ENCODE results near the gene MCM3. TPM values are rescaled to one million over a fixed set of nuclear protein-coding genes. Genes with fewer than 3 reads are reported as not detected.

MCM3 gene
- total RNA-seq, 1 donor from 2014 or later = 21.0 TPM

DNA sequence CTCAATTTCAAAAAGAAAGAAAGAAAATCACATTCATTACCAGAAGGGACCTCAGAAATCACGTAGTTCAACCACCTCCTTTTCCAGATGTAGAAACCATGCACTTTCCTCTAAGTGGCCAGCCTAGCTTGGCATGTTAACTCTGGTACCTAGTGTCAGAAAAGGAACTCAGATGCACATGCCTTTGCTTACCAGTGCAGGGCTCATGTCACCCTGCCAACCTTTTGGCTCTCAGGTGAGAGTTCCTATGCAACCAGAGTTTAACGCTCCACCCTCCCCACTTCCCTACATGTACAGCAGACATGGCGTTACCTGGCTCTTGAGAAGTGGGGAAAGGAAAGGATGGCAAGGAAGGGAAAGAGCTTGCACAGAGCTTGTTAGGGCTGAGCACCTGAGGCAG is 23.9 kb downstream of the MCM3 start:
- no peak for DNase-seq (ENCODE audit: low spot score)
- intact Hi-C loops (cut with DNase I) = no loop called here

DNA sequence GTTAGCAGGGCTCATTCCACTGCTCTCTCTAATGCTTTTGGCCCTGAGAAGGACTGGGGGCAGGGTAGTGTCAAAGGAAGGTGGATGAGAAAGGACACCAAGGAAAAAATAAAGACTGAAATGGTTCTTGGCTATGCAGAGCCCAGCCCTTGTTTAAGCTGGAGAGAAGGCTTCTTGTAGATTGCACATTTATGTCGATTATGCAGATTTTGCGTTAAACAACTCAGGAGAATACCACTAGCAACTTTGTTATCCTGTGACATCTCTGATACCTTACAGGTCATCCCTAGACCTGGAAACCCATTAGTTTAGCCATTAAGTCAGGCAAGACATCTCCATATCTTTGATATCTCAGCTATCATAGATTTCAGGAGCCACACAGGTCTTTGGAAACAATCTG is 29.1 kb downstream of the MCM3 start:
- no peak for DNase-seq (ENCODE audit: low spot score)

DNA sequence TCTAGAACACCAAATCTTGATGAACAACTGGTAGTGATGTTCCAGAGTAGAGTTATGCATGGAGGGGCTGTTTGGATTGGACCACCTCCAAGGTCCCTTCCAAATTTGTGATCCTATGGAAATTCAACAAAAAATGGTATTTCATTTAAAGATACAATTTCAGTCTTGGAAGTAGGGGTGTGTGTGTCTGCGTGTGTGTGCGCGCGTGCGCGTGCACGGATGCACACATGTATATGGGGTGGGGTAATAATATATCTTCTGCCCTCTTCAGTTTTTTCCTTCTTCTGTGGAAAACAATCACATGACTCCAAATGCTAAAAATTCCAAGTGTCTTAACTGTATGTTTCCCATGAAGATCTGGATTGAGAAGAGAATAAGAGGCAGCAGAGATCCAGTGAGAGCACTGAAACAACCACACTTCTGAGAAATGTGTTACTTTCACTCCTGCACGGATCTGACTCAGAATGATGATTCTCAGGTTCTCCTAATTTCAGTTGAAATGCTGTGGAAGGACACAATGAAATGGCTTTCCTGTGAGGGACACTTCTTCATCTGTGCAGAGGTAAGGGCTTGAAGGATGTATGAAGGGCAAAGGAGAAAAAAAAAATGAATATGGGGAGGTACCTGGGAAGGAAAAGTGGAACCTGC is 29.7 kb downstream of the MCM3 start:
- DNase-seq (ENCODE audit: low spot score) = no peak
- intact Hi-C loops (cut with DNase I) = no loop called here

More for the DNA sequence above, 29.1 kb downstream of the MCM3 start:
- intact Hi-C loops (cut with DNase I) = no loop called here

DNA sequence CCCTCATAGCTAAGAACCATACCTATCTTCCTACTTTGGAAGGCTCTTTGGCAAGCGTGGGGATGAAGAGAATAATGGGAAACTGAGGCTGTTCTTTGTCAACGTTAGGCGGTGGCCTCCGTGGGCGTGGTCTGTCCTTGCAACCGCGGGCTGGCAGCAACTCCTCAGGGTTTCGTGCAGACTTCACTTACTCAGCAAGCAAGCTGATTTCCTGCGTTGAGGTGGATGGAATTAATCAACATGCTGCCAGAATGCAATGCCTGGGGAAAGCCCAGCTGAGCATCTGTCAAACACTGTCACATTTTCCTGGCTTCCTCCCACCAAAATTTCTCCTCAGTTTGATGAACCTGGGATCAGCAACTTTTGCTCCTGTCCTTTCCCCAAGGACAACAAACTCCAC is 31.0 kb downstream of the MCM3 start:
- intact Hi-C loops (cut with DNase I) = no loop called here
- no peak for DNase-seq (ENCODE audit: low spot score)

DNA sequence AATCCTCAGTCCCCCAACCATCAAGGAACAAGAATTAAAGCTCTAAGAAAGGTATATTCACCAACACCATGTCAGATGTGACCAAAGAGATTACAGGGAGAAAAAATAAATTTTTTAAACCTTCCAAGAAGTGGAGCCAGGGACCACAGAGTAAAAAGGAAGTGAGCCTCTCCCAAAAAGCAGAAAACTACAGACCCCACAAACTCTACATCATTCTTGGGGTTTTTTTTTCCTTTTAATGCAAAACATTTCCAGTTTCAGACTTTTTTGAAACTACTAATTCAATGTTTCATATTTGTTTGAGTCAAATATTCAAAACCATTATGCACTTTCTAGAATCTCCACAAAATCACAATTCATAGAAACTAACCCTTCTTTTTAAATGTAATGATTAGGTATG is 33.4 kb downstream of the MCM3 start:
- intact Hi-C loops (cut with DNase I) = no loop called here
- DNase-seq (ENCODE audit: low spot score) = no peak

DNA sequence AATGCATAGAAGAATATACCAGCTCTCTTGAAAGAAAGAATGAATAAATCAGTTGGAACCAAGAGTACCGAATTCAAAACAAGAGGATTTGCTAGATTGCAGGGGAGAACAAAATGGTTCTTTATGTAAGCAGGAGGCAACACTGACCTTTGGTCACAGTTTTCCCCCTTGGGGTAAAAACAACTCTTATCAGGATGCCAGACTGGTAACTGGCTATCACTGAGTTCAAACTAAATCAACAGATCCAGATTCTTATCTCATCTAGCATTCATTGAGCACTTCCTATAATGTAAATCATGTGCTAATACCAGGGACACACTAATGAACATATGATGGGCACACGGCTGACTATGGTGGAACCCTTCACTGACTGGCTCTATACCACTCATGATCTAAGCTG is 35.5 kb downstream of the MCM3 start:
- intact Hi-C loops (cut with DNase I) = no loop called here
- DNase-seq (ENCODE audit: low spot score) = no peak

DNA sequence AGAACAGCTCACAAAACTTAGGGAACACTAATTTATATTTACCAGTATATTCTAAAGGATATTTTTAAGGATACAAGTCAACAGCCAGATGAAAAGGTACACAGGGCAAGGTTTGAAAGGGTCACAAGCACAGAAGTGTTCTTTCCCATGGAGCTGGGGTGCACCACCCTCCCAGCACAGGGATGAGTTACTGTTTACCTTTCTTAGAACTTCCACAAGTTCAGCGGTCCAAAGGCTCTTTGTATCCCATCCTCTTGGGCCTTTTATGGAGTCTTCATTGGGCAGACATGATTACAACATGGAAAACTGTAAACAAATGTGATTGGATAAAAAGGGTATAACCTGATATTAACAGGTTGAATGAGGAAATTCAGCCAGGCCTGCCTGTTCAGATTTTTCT is 39.1 kb downstream of the MCM3 start:
- DNase-seq (ENCODE audit: low spot score) = no peak
- intact Hi-C loops (cut with DNase I) = no loop called here

DNA sequence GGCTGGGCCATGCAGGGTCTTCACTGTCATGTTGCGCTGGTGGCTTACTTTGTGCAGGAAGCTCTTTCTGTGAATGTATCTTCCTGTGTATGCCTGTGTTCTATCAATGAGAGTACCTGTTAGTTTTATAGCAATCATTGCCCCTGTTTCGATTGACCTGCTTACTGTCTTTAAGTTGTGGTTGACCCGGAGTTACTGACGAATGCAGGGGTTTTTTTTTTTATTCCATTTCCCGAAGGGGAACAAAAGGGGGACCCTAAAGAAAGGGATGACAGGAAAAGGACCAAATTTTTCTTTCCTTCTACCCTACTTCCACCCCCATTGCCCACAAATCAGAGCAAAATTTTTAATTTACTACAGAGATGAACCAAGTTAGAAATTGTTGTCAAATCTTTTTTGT is 40.1 kb downstream of the MCM3 start, which contains the start of gene IL17F:
Gene IL17F, minus strand, starts transcription at position 101 of the 400 bp plus-strand sequence. Its CDS starts 71 bp downstream, at position 30.
- intact Hi-C loops (cut with DNase I) = no loop called here
- no peak for DNase-seq (ENCODE audit: low spot score)

DNA sequence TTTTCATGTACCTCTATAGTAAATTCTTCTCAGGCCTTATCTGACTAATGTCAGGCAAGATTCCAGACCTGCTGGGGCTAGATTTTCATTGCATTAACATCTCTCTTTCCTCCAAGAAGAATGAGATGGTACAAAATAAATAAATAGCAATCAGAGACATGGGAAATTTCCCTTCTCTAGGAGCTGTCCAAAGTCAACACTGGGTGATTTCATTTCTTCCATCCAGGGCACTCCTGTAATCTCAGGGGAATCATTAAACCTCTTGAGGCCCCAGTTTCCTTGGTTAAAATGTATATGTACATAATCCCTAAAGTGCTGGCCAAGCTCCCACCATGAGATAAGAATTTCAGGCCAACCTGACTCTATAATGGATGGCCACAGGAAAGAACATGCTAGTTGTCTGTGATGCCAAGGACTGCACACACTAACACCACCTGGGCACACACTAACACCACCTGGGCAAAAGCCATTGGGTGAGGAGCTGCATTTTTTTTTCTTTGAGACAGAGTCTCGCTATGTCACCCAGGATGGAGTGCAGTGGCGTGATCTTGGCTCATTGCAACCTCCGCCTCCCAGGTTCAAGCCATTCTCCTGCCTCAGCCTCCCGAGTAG is 41.2 kb downstream of the MCM3 start:
- intact Hi-C loops (cut with DNase I) = no loop called here

DNA sequence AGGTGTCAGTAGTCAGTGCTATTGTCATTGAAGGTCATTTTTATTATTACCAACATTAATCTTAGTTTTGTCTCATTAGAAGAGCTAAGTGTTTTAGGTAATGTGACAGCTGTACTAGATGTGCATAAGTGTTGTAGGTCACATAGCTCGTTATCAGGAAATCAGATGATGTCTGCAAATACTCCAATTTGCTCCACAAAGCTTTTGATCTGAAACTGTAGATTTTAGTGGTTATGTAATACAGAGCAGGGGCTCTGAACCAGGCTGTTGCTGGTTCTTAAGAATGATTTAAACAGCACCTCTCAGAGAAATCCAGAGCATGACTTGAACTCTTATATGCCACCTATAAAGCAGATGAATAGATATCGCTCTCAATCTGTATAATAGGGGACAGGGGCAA is 42.7 kb downstream of the MCM3 start:
- no peak for DNase-seq (ENCODE audit: low spot score)
- intact Hi-C loops (cut with DNase I) = no loop called here

More for the DNA sequence above, 41.2 kb downstream of the MCM3 start:
- no peak for DNase-seq (ENCODE audit: low spot score)

DNA sequence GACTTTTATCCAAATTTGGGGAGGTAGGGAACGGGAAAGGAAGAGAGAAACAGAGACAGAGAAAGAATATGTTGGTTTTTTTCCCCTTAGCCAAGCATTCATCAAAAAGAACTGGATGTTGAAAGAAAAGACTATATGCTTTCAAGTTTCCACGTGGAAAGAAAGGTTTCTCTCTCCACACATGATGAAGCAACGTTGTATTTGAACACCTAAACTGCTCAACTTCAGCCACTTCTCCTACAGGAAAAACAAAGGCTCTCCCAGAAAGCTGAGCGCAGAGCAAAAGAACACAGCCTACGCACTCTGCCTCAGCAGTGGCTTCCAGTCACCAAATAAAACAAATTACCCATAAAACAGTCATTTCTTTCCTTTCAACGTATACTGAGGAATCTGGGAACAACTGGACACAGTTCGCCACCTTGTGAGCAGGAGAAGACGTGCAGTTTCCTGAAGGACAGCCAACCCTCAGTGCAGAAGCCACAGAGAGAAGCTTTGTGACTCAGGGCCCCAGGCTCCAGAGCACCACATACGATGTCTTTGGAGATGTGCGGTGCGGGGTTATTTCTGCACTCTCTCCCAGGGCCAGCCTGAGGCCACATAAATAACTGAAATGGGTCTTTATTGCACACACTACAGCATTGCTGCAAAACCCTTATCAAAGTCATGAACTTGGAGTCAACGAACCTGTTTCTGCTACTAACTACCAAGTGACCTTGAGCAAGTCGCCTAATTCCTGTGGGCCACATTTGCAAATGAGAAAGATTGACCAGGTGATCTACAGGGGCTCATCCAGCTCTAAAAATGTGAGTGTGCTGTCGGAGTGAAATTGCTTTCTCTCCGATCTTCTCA is 50.3 kb downstream of the MCM3 start:
- intact Hi-C loops (cut with DNase I) = loop anchor here (5.0 to 10.0 kb wide), 2 partner anchors 72 to 129 kb away; no protein-coding TSS in a partner anchor
- DNase-seq (ENCODE audit: low spot score) = no peak

DNA sequence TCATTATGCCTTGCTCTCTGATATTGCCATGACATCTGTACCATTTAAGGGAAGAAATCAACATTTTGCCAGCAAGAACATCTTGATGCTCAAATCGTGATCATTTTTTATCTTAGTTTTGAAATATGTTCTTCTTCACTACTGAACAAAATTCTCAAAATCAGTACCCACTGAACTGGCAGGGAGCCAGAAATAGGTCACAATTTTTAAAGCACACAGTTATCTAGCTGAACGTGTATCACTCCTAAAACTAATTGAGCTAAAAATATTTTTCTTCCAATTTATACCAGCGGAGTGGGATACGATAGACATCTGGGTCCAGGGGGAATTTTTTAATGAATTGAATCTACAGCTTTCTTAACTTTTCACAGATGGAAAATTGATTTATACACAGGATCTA is 51.5 kb downstream of the MCM3 start:
- no peak for DNase-seq (ENCODE audit: low spot score)
- intact Hi-C loops (cut with DNase I) = loop anchor here (5.0 to 10.0 kb wide), 2 partner anchors 71 to 128 kb away; no protein-coding TSS in a partner anchor

DNA sequence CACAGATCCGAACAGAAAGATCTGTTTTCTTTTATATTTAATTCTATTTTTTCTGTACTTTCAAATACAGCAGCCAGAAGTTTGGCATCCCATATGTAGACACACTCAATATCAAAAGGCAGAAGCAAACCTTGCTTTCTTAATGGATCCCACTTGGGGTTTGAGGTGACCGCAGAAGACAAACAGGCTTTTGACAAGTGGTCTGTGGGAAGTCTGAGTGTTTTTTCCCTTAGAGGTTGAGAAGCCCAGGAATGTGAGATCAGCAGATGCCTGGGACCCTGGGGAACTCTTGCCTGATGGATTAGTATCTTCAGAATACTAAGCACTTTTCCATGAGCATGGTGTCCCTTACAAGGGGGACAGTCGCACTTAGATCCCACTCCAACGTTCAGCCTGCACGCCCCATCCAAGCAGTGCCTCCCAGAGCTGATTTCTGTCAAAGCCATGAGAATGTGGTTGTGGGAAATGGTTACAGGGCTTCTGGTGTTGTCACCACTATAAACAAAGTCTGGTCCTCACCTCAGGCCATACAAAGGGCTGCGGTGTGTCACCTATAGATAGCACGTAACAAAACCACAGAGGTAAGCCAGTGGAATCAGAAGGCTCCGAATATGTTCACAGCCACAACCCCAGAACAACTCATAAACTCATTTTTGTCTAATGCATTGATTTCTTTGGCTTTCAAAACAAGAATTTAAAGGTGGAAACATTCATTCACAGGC is 53.0 kb downstream of the MCM3 start:
- no peak for DNase-seq (ENCODE audit: low spot score)
- intact Hi-C loops (cut with DNase I) = loop anchor here (5.0 to 10.0 kb wide), 2 partner anchors 69 to 127 kb away; no protein-coding TSS in a partner anchor

DNA sequence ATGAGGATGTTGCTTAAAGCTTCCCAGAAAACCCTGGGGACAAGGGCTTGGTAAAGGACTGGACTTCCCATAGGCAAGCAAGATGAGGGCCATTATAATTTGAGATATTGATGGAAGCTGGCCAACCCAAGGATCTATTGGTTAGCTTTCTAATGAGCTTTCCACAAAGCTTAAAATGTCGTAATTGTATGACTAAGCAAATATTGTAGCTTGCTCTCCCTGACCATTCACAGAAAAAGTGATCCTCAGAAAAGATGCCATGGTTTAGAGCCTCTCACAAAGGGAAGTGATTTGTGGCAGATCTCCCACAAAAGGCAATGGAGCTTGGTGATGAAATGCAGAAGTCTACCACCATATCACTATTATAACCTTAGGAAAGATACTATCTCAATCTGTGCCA is 53.9 kb downstream of the MCM3 start:
- intact Hi-C loops (cut with DNase I) = loop anchor here (5.0 to 10.0 kb wide), 2 partner anchors 68 to 126 kb away; no protein-coding TSS in a partner anchor
- DNase-seq (ENCODE audit: low spot score) = no peak

DNA sequence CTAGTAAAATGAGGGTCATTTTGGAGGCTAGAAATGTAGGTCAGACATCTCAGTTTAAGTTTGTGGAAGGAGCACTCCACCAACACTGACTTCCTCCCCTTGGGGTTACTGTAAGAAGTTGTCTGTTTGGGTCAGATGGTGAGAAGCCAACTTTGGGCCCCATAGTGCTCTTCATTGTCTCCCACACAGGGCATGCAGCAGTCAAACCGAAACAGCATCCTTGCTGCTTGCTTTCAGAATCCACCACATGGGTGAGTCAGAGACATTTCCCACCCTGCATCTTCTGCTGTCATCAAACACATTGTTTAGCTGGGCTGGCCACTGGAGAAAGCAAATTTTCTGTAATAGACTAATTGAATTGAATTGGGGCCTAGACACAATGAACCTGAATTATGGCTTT is 57.0 kb downstream of the MCM3 start:
- no peak for DNase-seq (ENCODE audit: low spot score)
- intact Hi-C loops (cut with DNase I) = no loop called here

DNA sequence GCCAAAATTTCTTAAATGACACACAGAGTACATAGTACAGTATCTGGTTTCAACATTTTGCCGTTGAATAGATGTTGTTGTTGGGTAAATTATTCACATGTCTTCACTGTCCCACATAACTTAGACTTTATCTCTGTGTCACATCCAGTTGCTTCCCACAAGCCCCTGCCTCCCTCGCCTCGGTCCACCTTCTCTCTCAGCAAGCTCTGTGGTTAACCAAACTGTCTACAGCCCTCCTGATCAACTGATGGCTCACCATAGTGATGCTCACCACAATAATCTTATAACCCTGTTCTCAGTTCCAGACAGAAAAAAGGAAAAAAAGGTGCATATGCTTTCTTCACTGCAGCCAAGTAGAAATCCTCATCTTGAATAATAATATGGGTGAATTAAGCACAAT is 63.2 kb downstream of the MCM3 start:
- intact Hi-C loops (cut with DNase I) = no loop called here
- no peak for DNase-seq (ENCODE audit: low spot score)

DNA sequence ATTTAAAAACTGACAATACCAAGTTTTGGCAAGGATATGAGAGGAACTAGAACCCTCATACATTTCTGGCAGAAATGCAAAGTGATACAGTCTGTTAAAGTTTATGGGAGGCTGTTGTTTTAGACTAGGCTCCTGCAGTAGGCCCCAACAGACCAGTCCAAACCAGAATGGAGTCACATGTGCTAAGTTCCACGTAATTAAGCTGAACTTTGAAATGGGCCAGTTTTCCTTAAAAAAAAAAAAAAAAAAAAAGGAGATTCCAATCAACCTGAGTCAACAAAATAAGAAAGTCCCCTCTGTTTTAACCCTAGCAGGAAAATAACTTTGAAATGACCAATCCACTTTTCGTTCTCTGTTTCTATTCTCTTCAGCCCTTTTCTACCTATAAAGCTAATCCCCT is 66.8 kb downstream of the MCM3 start:
- intact Hi-C loops (cut with DNase I) = no loop called here
- DNase-seq (ENCODE audit: low spot score) = no peak

DNA sequence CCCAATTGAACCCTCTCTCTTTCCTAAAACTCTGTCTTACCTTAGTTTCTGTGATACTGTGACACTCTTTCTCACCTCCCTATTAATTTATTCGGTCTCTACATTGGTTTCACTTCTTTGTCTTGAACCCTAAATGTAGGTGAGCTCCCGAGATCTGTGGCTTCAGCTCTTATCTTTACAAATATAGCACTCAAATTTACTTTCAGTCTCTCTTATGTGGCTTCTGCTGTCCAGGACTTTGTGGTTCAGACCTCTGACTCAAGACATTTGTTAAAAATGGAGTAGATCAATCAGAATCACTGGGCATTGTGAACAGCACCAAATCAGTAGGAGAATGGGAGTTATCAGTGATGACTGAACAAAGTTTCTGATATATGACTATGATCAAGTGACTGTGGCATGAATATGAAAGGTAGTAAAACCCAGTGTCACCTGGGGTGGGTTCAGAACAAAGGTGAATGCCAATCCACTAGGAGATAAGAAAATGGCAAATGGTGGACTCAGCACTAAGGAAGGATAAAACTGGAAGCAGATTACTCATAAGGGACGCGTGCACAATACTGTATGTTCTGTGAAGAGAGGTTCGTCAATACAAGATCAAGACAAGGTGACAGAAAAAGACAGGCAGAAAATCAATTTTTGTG is 67.5 kb downstream of the MCM3 start:
- DNase-seq (ENCODE audit: low spot score) = no peak
- intact Hi-C loops (cut with DNase I) = no loop called here

DNA sequence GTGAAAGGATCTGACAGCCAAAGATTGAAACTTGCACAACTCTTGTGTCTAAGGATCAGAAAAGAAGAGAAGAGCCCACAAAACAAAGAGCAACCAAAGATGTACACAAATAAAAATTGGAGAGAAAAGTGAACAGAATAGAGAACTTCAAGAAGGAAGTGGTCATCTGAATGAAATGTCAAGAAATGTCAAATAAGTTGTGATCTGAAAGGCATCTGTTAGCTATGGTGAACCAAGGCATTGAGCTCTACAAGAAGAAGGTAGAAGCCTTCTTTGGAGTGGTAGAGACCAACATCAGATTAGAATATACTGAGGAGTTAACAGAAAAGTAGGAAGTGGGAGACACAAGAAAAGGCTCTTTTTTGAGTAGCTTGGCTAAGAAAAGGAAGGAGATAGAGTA is 68.8 kb downstream of the MCM3 start:
- intact Hi-C loops (cut with DNase I) = no loop called here

More for the DNA sequence above, 68.8 kb downstream of the MCM3 start:
- no peak for DNase-seq (ENCODE audit: low spot score)
